Caco-2 (cell line): ENCODE results near the gene OR2V2. TPM values are rescaled to one million over a fixed set of nuclear protein-coding genes. Genes with fewer than 3 reads are reported as not detected.
A peak's percentile ranks its signal among the peaks of the same experiment; 100 is the strongest.

Source experiments
- BruUV-seq: library from RNA; stranded (reverse); fragments of 400-500 nt; replicated peaks from 2 replicates; lab custom pipeline; 2021; lab: Mats Ljungman, UMichigan
- CTCF ChIA-PET: fragments of 300-600 bp; sonication (Branson Sonifier 250); formaldehyde crosslinking; loops from one replicate; lab custom pipeline; 2022; ENCODE audit warnings: antibody characterized with exemption; lab: Charles Lee
- POLR2A ChIA-PET: fragments of 300-600 bp; sonication (Branson Sonifier 250); formaldehyde crosslinking; loops from one replicate; lab custom pipeline; 2022; ENCODE audit warnings: antibody characterized with exemption; lab: Charles Lee
- DNase-seq, 2 experiments: peaks; one replicate each; pipeline versions ENCODE4 v3.0.0 to v3.0.0-alpha.2; 2020 to 2022
- H3K27me3 ChIP-seq: replicated peaks from 2 replicates; pipeline ENCODE4 v1.6.0; 2011; ENCODE audit warnings: low read length; ENCODE audit not compliant: control insufficient read depth, insufficient read depth
- H3K36me3 ChIP-seq: 2 replicates; pipeline ENCODE4 v1.5.1; 2011; ENCODE audit warnings: low read length; ENCODE audit not compliant: control insufficient read depth, insufficient read depth
- H3K4me1 ChIP-seq: fragments of 250-450 bp; sonication (Bioruptor Pico); 2 replicates; pipeline ENCODE4 v1.5.1; 2020; ENCODE audit warnings: mild to moderate bottlenecking
- H3K4me3 ChIP-seq: 2 replicates; pipeline ENCODE4 v1.5.1; 2011; ENCODE audit warnings: low read depth, mild to moderate bottlenecking, control low read depth, low read length
- H3K9me3 ChIP-seq: fragments of 250-450 bp; sonication (Bioruptor Pico); 2 replicates; pipeline ENCODE4 v1.5.1; 2020; ENCODE audit warnings: mild to moderate bottlenecking, moderate library complexity
- H3K27ac Mint-ChIP-seq: one replicate; pipeline ENCODE4 v1.8.0; 2022; ENCODE audit warnings: mixed read lengths; ENCODE audit not compliant: unreplicated experiment
- H3K27me3 Mint-ChIP-seq: one replicate; pipeline ENCODE4 v1.8.0; 2022; ENCODE audit warnings: mixed read lengths; ENCODE audit not compliant: insufficient read depth, unreplicated experiment
- H3K36me3 Mint-ChIP-seq: one replicate; pipeline ENCODE4 v1.8.0; 2022; ENCODE audit warnings: mild to moderate bottlenecking, mixed read lengths; ENCODE audit not compliant: insufficient read depth, unreplicated experiment
- H3K4me1 Mint-ChIP-seq: one replicate; pipeline ENCODE4 v1.8.0; 2022; ENCODE audit warnings: low read depth, mixed read lengths; ENCODE audit not compliant: unreplicated experiment
- H3K4me3 Mint-ChIP-seq: one replicate; pipeline ENCODE4 v1.8.0; 2022; ENCODE audit warnings: mild to moderate bottlenecking, moderate library complexity, mixed read lengths; ENCODE audit not compliant: unreplicated experiment
- H3K9me3 Mint-ChIP-seq: one replicate; pipeline ENCODE4 v1.8.0; 2022; ENCODE audit warnings: mixed read lengths; ENCODE audit not compliant: unreplicated experiment
- CTCF ChIP-seq, 2 experiments: fragments of 200-600 bp in 1 of 2; IDR thresholded peaks; 1 replicate in 1 of 2; 2 replicates in 1 of 2; pipeline versions ENCODE4 v1.5.1 to v1.8.0; 2011 to 2022; ENCODE audit warnings: antibody characterized with exemption in 1 of 2, control low read depth in 1 of 2, inconsistent platforms in 1 of 2, low read depth in 1 of 2, low read length in 1 of 2, mild to moderate bottlenecking in 1 of 2, moderate library complexity in 1 of 2; ENCODE audit not compliant: insufficient read depth in 1 of 2, severe bottlenecking in 1 of 2, unreplicated experiment in 1 of 2
- intact Hi-C: fragments of 100-400 bp; cut with micrococcal nuclease; formaldehyde crosslinking; loops from one replicate; pipeline ENCODE4 v1.10.0; 2022; ENCODE audit not compliant: unreplicated experiment
- total RNA-seq: library from RNA; stranded (reverse); gene quantifications from 2 replicates; pipeline ENCODE4 v1.2.3, GENCODE V29; 2022

The OR2V2 gene
- total RNA-seq, 1 experiment from 2014 or later, result not detected

- peak overlapping the region; percentile 29 for H3K4me3 Mint-ChIP-seq
- intact Hi-C loops, result no loop called here
- H3K36me3 Mint-ChIP-seq, result no peaks in the 10 kb centered on the region
- H3K4me1 Mint-ChIP-seq, result no peaks in the 10 kb centered on the region
- Histone ChIP-seq H3K9me3 (no peaks in the 10 kb centered on the region), H3K36me3 (no peaks in the 10 kb centered on the region), H3K27me3 (no peaks in the 10 kb centered on the region; the same call in 1 of the 2 replicates), H3K4me1 (no peaks in the 10 kb centered on the region), H3K4me3 (no peak overlapping the region)
- CTCF ChIA-PET, result no interaction called here
- no peak for TF ChIP-seq CTCF (IDR thresholded peaks at IDR 0.05; ENCODE audit: insufficient read depth in 1 of 2, low read depth in 1 of 2, low read length in 1 of 2, severe bottlenecking in 1 of 2, unreplicated experiment in 1 of 2)
- H3K27ac Mint-ChIP-seq, result no peak overlapping the region
- peak in 1 of 2 experiments; percentile 22 for DNase-seq
- BruUV-seq, result no TSS peak
- peaks cover 16% of the 10 kb centered on the region for H3K27me3 Mint-ChIP-seq
- H3K9me3 Mint-ChIP-seq, result no peaks in the 10 kb centered on the region
- POLR2A ChIA-PET, result no interaction called here
Observed at GRCh38 chr5:181114844-181115778, 32.3 kb upstream of the OR2V2 start.

- no peak for TF ChIP-seq CTCF (IDR thresholded peaks at IDR 0.05; ENCODE audit: insufficient read depth in 1 of 2, low read depth in 1 of 2, low read length in 1 of 2, severe bottlenecking in 1 of 2, unreplicated experiment in 1 of 2)
- Mint-ChIP-seq H3K9me3 (no peaks in the 10 kb centered on the region), H3K27ac (no peak overlapping the region), H3K4me3 (no peak overlapping the region), H3K4me1 (no peaks in the 10 kb centered on the region), H3K27me3 (peaks cover 16% of the 10 kb centered on the region), H3K36me3 (no peaks in the 10 kb centered on the region)
- ChIA-PET POLR2A (no interaction called here), CTCF (interaction anchor here (0.6 kb wide), 1 partner anchor 178 kb away, joined by 3 read pairs; no protein-coding TSS in a partner anchor)
- no peak overlapping the region for H3K4me3 ChIP-seq
- H3K36me3 ChIP-seq, result no peaks in the 10 kb centered on the region
- no peaks in the 10 kb centered on the region for H3K9me3 ChIP-seq
- DNase-seq, result no peak
- no peaks in the 10 kb centered on the region for H3K4me1 ChIP-seq
- no TSS peak for BruUV-seq
- intact Hi-C loops, result no loop called here
- H3K27me3 ChIP-seq, result no peaks in the 10 kb centered on the region; the same call in 1 of the 2 replicates
Observed at GRCh38 chr5:181118369-181118768, 29.0 kb upstream of the OR2V2 start.

GRCh38 chr5:181119105-181119504 is 28.3 kb upstream of the OR2V2 start:
- Mint-ChIP-seq H3K4me1 (no peaks in the 10 kb centered on the region), H3K27me3 (peaks cover 16% of the 10 kb centered on the region), H3K27ac (no peak overlapping the region), H3K9me3 (no peaks in the 10 kb centered on the region), H3K4me3 (no peak overlapping the region), H3K36me3 (no peaks in the 10 kb centered on the region)
- no peaks in the 10 kb centered on the region; the same call in 1 of the 2 replicates for H3K27me3 ChIP-seq
- no peaks in the 10 kb centered on the region for H3K9me3 ChIP-seq
- POLR2A ChIA-PET, result no interaction called here
- no peak for DNase-seq
- H3K36me3 ChIP-seq, result no peaks in the 10 kb centered on the region
- H3K4me3 ChIP-seq, result no peak overlapping the region
- H3K4me1 ChIP-seq, result no peaks in the 10 kb centered on the region
- TF ChIP-seq CTCF (IDR thresholded peaks at IDR 0.05; ENCODE audit: insufficient read depth in 1 of 2, low read depth in 1 of 2, low read length in 1 of 2, severe bottlenecking in 1 of 2, unreplicated experiment in 1 of 2), result no peak
- BruUV-seq, result no TSS peak
- CTCF ChIA-PET, result no interaction called here
- intact Hi-C loops, result no loop called here
